HG02885 (cell line): ENCODE data around the gene KRT86.
"Not testable (repeated sequence)": the region's sequence is repeated elsewhere in the genome, so short reads cannot be mapped to it uniquely, and the experiment has no call there.

Experiments
- ATAC-seq: cut with Tn5 transposase; IDR thresholded peaks from one replicate; pipeline ENCODE4 v1.9.1; 2021; ENCODE audit warnings: mild to moderate bottlenecking; ENCODE audit not compliant: unreplicated experiment, poor library complexity

The KRT86 gene

DNA sequence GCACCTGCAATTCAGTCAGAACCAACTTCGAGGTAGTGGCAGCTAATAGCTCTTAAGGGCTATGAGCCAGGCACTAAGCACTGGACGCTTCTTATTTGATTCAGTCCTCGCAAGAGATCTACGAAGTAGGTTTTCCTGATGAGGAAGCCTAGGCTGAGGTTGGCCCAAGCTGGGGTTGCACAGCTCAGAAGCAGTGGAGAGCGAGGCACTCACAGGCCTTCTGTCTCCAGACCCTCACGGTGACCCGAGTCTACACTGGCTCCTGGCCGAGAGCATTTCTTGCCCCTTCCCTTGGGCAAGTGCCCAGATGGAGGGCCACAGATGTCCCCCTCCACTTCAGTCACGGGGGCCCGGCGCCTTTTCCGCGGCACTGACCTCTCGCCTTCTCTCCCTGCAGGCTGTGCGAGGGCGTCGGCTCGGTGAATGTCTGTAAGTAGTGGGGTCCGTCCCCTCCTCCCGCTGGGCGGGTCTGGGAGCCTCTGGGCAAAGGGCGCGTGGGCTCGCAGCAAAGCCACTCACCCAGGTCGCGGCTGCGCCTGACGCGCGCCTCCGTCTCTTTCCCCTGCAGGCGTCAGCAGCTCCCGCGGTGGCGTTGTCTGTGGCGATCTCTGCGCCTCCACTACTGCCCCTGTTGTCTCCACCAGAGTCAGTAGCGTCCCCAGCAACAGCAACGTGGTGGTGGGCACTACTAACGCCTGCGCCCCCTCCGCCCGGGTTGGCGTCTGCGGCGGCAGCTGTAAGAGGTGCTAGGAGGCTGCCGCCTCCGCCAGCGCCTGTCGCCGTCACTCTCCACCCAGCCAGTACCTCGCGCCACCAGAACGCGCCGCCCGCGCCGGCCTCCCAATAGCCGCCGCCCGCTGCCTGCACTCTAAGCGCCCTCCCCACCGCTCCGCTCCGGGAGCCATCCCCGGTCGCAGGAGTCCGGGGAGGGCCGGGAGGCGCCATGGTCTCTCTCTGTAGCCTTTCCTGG lies 33.7 kb downstream of the KRT86 start:
- ATAC-seq, result peak; percentile 51

DNA sequence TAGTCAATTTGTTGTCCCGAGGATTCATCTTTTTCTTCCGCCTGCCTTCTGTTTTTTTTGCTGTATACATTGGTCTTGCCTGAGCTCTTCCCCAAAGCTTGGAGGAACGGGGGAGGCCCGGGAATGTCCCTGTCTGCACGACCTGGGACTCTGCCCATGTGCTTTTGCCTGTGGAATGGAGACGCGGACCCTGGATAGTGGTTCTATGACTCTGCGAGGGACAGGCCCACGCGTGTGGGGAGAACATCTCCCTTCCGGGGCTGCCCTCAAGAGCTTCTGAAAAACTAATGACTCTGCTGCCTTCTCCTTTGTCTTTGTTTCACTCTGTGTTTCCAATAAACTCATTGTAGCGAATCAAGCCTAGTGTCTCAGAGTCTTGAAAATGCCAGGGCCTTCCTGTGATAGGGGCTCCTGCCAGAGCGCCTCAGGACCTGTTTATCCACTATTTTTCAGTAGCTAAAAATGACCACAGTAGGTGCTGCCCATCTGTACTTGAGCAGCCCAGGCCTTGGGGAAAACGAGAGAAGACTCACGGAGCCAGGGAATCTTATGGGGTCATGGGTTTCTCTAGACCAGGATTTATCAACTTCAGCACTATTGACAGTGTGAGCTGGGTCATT lies 34.5 kb downstream of the KRT86 start:
- ATAC-seq, result no peak

DNA sequence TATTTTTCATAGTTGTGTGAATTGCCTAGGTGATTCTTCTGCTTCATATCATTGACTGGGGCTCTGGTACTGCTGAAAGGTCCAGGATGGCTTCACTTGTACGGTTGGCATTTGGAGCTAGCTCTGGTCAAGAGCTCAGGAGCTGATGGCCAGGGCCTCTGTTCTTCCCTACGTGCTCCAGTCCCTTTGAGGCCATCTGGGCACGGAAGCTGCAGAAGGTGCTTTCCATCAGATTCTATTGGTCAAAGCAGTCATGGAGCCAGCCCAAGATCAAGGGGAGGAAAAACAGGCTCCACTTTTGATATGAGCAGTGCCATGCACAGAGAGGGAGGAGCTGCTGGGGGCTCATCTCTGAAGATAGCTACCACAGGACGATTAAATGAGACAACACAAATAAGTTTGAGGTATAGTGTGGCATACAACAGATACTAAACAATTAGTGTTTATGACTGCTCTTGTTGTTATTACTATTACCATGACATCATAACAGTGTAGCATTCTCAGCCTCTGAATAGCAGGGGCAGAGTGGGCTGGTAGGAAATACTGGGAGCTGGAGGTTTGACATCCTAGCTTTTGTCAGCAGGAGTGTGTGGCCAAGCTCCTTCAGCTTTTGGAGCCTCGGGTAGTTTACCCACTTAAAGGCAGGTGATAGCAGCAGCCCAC lies 36.3 kb downstream of the KRT86 start:
- no peak for ATAC-seq

DNA sequence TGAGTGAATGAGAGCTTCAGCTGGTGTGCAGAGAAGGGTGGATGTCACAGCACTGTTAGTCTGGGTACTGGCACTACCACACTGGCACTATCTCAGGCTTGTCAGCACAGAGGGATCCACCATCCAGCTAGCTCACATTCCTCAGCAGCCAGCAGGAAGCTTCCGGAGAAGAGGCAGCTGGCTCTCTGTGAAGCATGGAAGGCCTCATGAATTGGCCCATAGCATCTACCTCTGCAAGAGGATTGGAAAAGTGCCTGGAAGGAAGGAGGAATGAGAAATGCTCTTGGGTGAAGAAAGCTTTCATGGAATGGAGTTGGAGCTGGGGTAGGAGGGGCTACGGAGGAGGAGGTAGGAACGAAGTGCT lies 36.8 kb downstream of the KRT86 start:
- ATAC-seq, result no peak

DNA sequence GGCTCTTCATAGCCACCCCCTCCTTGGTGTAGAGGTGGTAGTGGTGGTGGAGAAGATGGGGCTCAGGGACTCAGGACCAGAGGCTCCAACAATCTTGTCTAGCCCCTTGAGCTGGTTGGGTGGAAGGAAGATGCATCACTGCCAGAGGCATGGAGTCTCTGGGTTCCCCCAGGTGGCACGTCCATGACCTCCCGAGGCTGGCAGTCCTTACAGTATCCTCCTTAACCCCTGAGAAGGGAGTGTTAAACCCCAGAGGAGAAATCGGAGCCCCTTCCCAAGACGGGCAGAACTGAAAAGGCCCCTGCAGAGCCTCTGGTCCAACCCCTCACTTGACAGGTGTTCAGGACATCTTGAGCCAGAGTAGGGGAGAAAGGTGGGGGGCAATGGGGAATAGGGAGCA lies 37.6 kb downstream of the KRT86 start:
- ATAC-seq, result no peak

DNA sequence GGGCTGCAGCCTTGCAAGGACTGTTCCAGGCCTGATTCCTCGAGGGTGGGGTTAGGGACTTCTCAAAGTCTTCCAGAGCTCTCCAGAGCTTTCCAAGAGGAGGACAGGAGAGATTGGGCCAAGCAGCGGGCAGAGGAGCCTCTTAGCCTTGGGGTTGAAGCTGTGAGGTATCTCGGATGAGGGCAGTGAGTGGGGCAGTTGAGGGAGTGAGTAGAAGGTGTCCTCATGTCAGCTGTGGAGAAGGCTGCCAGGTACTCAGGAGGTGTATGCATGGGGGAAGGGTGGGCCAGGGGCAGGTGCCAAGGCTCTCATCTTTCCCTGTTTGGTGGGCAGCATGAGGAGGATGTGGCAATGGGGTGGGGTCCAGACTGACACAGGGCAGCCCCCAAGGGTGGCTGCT lies 39.0 kb downstream of the KRT86 start:
- no peak for ATAC-seq

DNA sequence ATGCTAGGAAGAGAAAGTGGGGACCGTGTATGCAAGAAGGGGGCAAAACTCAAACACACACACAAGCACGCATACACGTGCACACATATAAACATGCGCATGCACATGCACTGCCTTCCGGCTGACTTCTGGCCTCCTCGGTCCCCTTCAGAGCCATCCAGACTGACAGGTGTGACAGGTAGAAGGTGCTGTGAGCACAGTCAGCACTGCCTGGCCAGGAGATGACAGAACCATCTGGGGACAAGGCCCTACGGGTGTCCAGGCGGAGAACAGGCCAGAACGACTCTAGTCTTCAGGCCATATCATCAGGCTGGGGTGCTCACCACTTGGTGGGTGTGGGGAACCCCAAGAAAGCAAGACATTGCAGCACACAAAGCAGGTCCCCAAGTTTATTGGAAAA lies 39.5 kb downstream of the KRT86 start:
- ATAC-seq, result no peak

DNA sequence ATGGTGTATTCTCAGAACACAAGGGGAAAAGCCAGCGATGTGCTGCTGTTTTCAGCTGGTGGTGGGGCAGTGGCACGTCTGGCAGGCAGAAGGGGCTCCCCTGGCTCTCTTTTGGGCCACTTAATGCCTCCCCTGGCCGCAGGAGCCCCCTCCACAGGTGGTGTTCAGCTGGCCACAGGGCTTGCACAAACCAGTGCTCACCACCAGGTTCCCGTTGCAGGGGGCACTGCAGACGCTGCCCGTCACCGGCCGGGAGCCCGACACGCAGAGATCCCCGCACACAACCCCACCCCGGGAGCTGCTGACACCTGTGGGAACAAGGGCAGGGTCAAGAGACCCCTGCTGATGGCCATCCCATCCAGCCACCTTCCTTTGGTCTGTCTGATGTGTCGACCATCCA lies 40.1 kb downstream of the KRT86 start:
- no peak for ATAC-seq

DNA sequence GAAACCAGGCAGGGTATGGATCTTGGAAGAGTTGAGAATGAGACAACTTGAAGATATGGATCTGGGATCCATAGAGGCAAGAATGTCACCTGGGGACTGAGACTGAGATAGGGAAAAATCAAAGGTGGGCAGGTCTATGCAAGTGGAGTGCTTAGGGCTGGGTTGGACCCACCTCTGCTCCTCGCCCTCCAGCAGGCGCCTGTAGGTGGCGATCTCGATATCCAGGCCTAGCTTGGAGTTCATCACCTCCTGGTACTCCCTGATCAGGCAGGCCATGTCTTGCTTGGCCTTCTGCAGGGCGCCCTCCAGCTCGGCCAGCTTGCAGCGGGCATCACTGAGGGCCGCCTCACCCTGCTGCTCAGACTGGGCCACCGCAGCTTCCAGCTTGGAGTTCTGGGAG lies 41.3 kb downstream of the KRT86 start:
- ATAC-seq, result not testable (repeated sequence)

DNA sequence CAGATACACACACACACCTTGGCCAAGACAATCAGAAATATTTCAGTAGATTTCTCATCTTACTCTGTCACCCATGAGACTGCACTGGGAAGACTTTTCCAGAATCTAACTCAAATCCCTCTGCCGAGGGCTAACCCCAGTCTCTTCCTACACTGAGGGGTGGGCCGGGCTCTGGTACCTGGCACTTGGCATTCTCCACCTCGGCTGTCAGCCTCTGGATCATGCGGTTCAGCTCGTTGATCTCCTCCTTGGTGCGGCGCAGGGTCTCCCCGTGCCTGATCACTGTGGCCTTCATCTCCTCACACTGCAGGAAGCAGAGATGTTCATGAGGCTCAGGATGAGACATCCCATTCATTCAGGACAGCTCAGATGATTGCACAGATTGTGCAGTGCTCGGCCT lies 41.8 kb downstream of the KRT86 start:
- ATAC-seq, result no peak

DNA sequence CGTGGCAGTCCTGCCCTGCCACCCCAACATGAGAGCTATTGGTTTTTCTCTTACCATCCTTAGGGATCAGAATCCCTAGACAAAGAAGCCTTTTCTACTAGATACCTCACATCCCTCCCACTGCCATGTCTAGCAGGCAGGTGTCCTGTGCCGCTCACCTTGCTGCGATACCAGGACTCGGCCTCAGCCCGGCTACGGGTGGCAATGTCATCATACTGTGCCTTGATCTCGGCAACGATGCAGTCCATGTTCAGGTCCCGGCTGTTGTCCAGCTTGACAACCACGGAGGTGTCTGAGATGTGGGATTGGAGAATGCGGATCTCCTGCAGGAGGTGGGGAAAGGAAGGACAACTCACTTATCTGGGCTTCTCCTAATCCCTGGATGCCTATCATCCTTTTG lies 42.3 kb downstream of the KRT86 start:
- no peak for ATAC-seq

DNA sequence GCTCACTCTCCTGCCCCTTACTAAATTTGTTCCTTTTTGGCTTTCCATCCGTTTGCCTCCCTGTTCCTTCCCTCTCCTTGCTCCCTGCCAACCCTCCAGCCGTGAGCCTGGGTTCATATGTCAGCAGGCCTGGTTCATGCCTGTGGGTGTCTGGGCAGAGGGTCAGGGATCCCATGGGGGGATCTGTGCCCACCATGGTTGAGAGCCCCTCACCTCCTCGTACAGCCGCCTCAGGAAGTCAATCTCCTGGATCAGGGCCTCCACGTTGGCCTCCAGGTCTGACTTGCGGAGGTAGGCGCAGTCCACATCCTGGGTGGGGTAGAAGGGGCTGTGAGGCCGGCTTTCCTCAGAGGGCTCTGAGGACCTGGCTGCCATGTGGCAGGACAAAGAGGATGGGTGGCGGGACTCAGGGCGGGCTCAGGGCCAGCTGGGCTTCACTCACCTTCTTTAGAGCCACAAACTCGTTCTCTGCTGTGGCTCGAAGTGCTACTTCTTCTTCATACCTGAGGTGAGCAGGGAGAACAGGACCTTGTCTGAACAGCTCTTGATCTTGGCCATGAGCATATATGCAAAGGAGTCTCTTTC lies 43.1 kb downstream of the KRT86 start:
- ATAC-seq, result no peak

DNA sequence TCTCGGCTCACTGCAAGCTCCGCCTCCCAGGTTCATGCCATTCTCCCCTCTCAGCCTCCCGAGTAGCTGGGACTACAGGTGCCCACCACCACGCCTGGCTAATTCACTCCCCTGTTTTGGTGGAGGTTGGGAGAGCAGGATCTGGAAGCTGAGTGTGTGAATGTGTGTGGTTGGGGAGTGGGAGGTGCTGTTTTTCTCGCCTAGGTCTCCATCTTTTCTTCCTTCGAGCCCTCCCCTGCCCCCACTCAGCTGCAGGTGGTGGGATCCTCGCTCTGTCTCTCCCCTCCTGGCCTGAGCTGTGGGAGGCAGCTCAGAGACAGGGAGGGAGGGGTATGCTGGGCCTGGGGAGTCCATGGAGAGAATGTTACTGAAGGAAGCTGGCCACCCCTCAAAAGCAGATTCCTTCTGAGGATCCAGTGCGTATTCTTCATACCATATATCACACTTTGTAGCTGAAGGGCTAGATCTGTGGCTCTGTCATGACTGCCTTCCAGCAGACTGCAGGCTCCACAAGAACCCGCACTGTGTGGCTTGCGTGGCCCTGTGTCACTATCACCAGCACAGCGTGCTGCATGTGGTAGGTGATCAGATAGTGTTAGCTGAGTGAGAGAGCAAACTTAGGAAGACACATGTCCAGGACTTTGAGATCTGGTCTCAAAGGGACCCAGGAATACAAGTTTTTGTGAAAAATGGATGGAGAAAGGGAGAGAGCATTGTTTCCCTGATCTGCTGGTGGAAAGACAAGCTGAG lies 44.0 kb downstream of the KRT86 start:
- ATAC-seq, result no peak

DNA sequence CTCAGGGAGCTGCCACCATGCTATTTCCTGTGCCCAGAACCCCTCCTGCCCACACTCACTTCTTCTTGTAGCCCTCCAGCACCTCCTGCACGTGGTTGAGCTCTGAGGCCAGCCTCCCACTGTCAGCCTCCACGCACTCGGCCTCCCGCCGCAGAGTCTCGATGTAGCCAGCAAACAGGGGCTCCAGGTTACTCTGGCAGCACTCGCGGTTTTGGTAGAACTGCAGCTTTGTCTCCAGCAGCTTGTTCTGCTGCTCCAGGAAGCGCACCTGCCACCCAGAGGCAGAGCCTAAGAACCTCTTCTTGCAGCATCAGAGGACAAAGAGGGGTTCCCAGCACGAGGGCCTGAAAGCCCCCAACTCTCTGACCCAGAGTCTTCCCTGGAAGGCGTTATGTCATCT lies 44.7 kb downstream of the KRT86 start:
- no peak for ATAC-seq

DNA sequence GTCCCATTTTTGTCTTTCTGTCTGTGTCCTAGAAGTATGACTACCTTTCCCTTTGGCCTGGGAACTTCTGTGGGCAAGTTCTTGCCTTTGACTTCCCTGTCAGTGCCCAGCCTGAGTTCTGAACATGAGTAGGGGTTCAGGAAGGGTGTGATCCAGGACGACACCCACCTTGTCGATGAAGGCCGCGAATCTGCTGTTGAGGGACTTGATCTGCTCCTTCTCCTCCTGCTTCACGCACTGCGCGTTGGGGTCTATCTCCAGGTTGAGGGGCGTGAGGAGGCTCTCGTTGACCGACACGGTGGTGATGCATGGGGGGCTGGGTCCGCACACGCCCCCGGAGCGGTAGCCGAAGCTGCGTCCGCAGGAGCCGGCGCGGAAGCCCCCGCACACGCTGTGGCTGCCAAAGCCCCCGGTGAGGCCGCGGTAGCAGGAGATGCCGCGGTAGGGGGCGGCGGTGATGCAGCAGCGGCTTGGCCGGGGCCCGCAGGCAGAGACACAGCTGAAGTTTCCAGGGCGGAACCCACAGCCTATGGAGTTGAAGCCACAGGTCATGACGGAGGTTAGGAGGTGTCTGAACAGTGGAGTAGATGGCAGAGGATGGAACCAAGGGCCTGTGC lies 46.4 kb downstream of the KRT86 start, which contains the start of gene KRT83:
Gene KRT83 (minus strand): TSS at position 615 of the 617 bp plus-strand sequence. CDS start 63 bp downstream, at position 552.
- ATAC-seq, result no peak

DNA sequence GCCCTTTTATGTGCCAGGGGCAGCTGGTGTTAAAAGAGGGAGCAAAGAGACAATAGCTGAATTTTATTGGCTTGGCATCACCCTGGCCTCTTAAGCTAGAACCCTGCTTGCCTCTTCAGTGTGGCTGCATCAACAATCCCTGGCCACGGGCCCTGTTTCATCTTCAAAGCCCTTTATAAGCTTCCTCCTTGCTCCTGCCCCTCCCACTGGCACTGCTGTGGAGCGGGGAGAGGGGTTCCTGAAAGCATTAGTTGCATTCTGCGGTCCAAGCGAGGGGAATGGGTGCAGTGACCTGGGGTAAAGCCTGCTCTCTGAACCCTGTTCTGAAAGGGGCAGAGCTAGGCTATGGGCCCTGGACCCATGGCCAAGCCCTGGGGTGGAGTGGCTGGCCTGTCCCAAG lies 47.0 kb downstream of the KRT86 start:
- no peak for ATAC-seq

DNA sequence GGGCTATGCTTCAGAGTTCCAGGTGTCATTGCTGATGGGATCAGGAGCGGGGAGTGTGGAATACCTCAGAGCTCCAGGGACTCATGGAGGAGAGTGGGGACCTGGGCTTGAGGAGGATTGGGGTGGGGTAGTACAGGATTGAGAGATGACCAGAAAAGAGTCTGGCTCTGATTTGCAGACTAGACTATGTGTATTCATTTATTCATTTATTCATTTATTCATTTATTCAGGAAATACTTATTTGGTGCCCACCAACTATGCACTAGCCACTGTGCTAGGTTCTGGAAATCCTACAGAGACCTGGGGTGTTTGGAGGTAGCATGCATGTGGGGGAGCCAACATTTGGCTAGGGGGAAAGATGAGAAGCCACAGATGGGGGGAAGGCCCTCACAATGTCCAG lies 47.6 kb downstream of the KRT86 start:
- ATAC-seq, result no peak

DNA sequence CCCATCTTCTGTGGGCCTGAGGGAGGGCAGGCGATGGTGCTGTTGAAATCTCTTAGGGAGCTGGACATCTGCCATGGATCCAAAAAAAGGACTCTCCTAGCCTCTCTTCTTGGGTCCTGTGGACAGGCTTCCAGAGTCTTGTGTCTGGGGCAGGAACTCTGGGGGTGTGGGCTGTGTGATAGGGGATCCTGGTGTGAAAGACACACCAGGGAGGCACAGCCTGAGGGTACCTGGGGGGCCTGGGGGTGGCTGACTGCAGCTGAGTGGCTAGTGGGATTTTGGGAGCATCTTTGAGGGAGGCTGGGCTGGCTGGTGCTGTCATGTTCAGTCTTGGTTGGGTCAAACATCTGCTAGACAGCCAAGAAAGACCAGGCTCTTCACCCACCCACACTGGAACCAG lies 48.6 kb downstream of the KRT86 start:
- ATAC-seq, result no peak

DNA sequence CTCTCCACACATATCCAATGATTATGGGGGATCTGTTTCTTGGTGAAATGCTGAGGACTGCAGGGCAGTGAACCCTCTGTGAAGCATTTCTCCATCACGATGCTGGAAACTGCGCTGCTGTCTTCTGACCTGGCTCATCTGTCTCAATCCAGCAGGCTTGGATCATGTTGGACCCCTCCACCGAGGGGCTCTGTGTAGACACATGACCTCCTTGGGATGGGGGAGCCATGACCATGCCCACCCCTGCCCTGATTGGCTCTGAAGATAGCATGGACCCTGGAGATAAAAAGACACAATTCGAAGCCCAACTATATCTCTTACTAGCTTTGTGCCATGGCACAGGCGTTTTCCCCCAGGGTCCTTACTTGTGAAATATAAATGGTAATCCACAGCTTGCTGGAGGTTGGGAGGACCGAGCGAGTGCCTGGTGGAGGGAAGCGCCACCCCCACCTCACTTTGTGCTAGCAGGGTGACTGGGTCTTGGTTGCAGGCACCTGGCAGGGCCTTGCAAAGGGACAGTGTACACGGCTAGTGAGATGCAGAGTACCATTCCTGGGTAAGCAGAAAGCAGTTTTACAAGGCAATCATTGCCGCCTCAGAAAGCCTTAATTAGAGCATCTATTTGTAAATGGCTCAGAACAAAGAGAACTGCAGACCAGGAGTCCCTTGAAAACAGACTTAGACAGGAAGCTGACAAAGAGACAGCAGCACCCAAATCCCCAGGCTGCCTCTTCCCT lies 49.1 kb downstream of the KRT86 start:
- ATAC-seq, result no peak
